Gastrocnemius medialis (tissue), 4 donors: Measurements from ENCODE around the gene IGF2BP1. TPM values are rescaled to one million over a fixed set of nuclear protein-coding genes. Genes with fewer than 3 reads are reported as not detected.

Experiments used
- ATAC-seq, 2 donors: fragments of 150-250 bp; one replicate each; pipeline ENCODE4 v1.9.1; 2016
- DNase-seq, 2 donors: peaks; one replicate each; pipeline ENCODE4 v3.0.0-alpha.2; 2019
- H3K27ac ChIP-seq, 4 donors: fragments of 200-600 bp; sonication (generic); 1 replicate in 1 of 4; 2 replicates in 3 of 4; pipeline ENCODE4 v1.5.1; 2016 to 2018; ENCODE audit warnings: mild to moderate bottlenecking in 2 of 4, moderate library complexity in 1 of 4
- H3K27me3 ChIP-seq, 3 donors: fragments of 200-600 bp; sonication (generic) in 2 of 3; 1 replicate in 1 of 3; 2 replicates in 2 of 3; pipeline versions ENCODE4 v1.5.1 to v1.6.0; 2016 to 2019; ENCODE audit warnings: mild to moderate bottlenecking in 1 of 3, moderate library complexity in 1 of 3
- H3K36me3 ChIP-seq, 2 donors: fragments of 200-600 bp; sonication (generic) in 1 of 2; one replicate each; pipeline ENCODE4 v1.5.1; 2017 to 2018
- H3K4me1 ChIP-seq, 2 donors: fragments of 200-600 bp; sonication (generic) in 1 of 2; one replicate each; pipeline ENCODE4 v1.5.1; 2016 to 2017; ENCODE audit warnings: mild to moderate bottlenecking in 2 of 2
- H3K4me3 ChIP-seq, 4 donors: fragments of 200-600 bp; sonication (generic) in 3 of 4; 1 replicate in 1 of 4; 2 replicates in 3 of 4; pipeline ENCODE4 v1.5.1; 2016 to 2019; ENCODE audit warnings: mild to moderate bottlenecking in 2 of 4
- H3K9me3 ChIP-seq, 3 donors: fragments of 200-600 bp; sonication (generic) in 2 of 3; 1 replicate in 1 of 3; 2 replicates in 2 of 3; pipeline ENCODE4 v1.5.1; 2016 to 2019
- POLR2A ChIP-seq, 2 donors: fragments of 450-650 bp; IDR thresholded peaks; one replicate each; pipeline ENCODE4 v1.6.1; 2017; ENCODE audit warnings: antibody characterized with exemption in 2 of 2, mild to moderate bottlenecking in 2 of 2, moderate library complexity in 2 of 2
- in situ Hi-C, 4 donors: fragments of 200-750 bp; cut with MboI; loops; one replicate each; pipeline versions ENCODE4 v1.15.0 to v1.8.0; 2017; ENCODE audit warnings: low sequenced_read_pairs in 4 of 4
- intact Hi-C: fragments of 100-400 bp; cut with DNase I; formaldehyde crosslinking; loops from one replicate; pipeline ENCODE4 v1.15.1; 2023; ENCODE audit warnings: low total_unique reads
- total RNA-seq, 4 donors: library from RNA; depleted of rRNA; stranded (reverse); fragments of >200 nt; gene quantifications; one replicate each; pipeline versions ENCODE4 v1.1.0 to v1.2.3, GENCODE V29; 2016
- TF ChIP-seq, protein P1 (sequence below), 5 experiments: fragments of 450-650 bp in 3 of 5; fragments of 200-600 bp in 2 of 5; sonication (generic) in 2 of 5; IDR thresholded peaks in 4 of 5; conservative IDR thresholded peaks in 1 of 5; 1 replicate in 4 of 5; 2 replicates in 1 of 5; pipeline ENCODE4 v1.5.1; 2016 to 2019; ENCODE audit warnings: antibody characterized with exemption in 5 of 5, mild to moderate bottlenecking in 3 of 5, moderate library complexity in 3 of 5

Gene IGF2BP1
- total RNA-seq, 4 donors from 2014 or later: not detected

DNA sequence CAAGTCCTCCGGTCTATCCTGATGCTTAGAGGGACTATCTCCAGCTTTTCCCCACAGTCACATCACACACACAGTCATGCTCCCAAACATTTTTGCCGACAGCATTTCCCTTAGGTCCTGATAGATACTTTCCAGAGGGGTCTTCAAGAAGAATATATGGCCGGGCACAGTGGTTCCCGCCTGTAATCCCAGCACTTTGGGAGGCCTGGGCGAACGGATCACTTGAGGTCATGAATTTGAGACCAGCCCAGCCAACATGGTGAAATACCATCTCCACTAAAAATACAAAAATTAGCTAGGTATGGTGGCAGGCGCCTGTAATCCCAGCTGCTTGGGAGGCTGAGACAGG is 24.5 kb upstream of the IGF2BP1 start:
- H3K27me3 ChIP-seq: peaks cover 16 to 48% (median 33%) of the 10 kb centered on the region in 3 donors
- H3K4me3 ChIP-seq: no peak overlapping the region
- ATAC-seq (no peak), DNase-seq (no peak)
- H3K9me3 ChIP-seq: no peaks in the 10 kb centered on the region
- TF ChIP-seq, protein P1, sequence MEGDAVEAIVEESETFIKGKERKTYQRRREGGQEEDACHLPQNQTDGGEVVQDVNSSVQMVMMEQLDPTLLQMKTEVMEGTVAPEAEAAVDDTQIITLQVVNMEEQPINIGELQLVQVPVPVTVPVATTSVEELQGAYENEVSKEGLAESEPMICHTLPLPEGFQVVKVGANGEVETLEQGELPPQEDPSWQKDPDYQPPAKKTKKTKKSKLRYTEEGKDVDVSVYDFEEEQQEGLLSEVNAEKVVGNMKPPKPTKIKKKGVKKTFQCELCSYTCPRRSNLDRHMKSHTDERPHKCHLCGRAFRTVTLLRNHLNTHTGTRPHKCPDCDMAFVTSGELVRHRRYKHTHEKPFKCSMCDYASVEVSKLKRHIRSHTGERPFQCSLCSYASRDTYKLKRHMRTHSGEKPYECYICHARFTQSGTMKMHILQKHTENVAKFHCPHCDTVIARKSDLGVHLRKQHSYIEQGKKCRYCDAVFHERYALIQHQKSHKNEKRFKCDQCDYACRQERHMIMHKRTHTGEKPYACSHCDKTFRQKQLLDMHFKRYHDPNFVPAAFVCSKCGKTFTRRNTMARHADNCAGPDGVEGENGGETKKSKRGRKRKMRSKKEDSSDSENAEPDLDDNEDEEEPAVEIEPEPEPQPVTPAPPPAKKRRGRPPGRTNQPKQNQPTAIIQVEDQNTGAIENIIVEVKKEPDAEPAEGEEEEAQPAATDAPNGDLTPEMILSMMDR (IDR thresholded peaks at IDR 0.05 in 4 of 5, conservative IDR thresholded peaks at IDR 0.05 in 1 of 5): no peak
- no peak for TF ChIP-seq POLR2A (IDR thresholded peaks at IDR 0.05)
- intact Hi-C loops: no loop called here
- in situ Hi-C loops: loop anchor here in 1 of 4 donors (25.0 kb wide), 1 partner anchor 90 kb away; no protein-coding TSS in a partner anchor
- no peaks in the 10 kb centered on the region for H3K4me1 ChIP-seq
- no peaks in the 10 kb centered on the region for H3K36me3 ChIP-seq
- H3K27ac ChIP-seq: peak overlapping the region in 1 of 4 donors; percentile 52

DNA sequence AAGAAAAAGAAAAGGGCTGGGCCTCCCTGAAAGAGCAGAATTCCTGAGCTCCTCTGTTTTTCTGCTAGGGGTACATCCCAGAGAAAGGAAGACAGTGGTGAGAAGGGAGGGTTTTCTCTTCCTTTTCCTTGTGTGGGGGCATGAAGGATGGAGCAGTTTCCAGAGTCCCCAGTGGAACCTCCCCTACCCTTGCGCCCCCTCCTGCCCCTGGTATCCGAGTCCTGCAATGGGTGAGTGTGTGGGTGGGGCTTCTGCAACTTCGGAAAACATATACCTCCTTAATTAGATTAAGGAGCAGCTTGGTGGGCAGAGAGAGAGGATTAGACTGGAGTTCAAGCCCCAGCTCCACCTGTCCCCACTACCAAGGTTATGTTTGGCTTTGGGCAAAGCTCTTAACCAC is 23.4 kb upstream of the IGF2BP1 start:
- Histone ChIP-seq H3K27ac (no peak overlapping the region), H3K9me3 (no peaks in the 10 kb centered on the region), H3K4me3 (no peak overlapping the region), H3K36me3 (no peaks in the 10 kb centered on the region), H3K4me1 (no peaks in the 10 kb centered on the region), H3K27me3 (peaks cover 16 to 43% (median 30%) of the 10 kb centered on the region in 3 donors)
- ATAC-seq (no peak), DNase-seq (no peak)
- in situ Hi-C loops: loop anchor here in 1 of 4 donors (25.0 kb wide), 1 partner anchor 88 kb away; no protein-coding TSS in a partner anchor
- intact Hi-C loops: no loop called here
- TF ChIP-seq POLR2A (IDR thresholded peaks at IDR 0.05): no peak
- TF ChIP-seq, protein P1 (IDR thresholded peaks at IDR 0.05 in 4 of 5, conservative IDR thresholded peaks at IDR 0.05 in 1 of 5): no peak

DNA sequence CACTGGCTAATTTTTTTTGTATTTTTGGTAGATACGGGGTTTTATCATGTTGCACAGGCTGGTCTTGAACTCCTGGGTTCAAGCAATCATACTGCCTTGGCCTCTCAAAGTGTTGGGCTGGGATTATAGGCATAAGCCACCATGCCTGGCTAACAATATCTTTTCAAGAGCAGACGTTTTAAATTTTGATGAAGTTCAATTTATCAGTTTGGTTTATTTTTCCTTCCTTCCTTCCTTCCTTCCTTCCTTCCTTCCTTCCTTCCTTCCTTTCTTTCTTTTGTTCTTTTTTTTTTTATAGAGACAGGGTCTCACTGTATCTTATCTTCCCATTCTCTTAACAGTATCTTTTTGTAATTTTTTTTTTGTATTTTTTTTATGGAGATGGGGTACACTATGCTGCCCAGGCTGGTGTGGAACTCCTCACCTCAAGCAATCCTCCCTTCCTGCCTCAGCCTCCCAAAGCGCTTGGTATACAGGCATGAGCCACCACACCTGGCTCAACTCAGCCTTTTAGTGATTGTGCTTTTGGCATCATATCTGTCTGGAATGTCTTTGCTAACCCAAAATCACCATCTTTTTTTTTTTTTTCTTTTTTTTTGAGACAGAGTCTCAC is 15.2 kb upstream of the IGF2BP1 start:
- H3K27ac ChIP-seq: no peak overlapping the region
- H3K4me1 ChIP-seq: no peaks in the 10 kb centered on the region
- DNase-seq (no peak), ATAC-seq (no peak)
- in situ Hi-C loops (loop anchor here in 1 of 4 donors (25.0 kb wide), 1 partner anchor 245 kb away; the partner anchor contains the start of gene HOXB13), intact Hi-C loops (no loop called here)
- TF ChIP-seq, protein P1 (IDR thresholded peaks at IDR 0.05 in 4 of 5, conservative IDR thresholded peaks at IDR 0.05 in 1 of 5): no peak
- TF ChIP-seq POLR2A (IDR thresholded peaks at IDR 0.05): no peak
- no peak overlapping the region for H3K4me3 ChIP-seq
- H3K9me3 ChIP-seq: no peaks in the 10 kb centered on the region
- peaks cover 19 to 43% (median 34%) of the 10 kb centered on the region in 3 donors for H3K27me3 ChIP-seq
- H3K36me3 ChIP-seq: no peaks in the 10 kb centered on the region

DNA sequence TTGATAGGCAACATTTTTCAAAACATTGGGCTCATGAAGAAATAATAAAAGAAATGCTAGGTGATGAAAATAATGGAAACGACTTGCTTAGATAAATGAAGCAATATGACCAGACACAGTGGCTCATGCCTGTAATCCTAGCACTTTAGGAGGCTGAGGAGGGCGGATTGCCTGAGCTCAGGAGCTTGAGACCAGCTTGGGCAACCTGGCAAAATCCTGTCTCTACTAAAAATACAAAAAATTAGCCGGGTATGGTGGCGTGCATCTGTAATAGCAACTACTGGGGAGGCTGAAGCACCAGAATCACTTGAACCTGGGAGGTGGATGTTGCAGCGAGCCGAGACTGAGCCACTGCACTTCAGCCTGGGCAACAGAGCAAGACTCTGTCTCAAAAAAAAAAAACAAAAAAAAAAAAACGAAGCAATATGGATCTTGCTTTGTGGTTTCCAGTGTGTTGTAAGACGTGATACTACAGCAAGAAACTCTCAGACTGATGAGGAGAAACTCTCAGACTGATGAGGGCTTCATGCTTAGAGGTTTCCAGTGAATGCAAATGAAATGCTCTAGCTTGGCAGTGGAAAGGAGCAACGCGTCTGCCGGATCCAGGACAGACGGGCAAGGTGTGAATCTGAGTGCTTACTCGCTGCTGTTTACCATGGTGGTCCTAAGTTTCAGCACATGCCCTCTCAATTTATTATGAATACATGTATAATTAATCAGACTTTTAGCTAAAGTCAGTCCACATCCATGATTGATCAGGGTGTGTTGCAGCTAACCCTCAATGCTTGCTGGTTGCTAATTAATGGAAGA is 11.5 kb upstream of the IGF2BP1 start:
- ATAC-seq: no peak
- peaks cover 49 to 79% (median 56%) of the 10 kb centered on the region in 3 donors for H3K27me3 ChIP-seq

More for the DNA sequence above, 11.5 kb upstream of the IGF2BP1 start:
- intact Hi-C loops (no loop called here), in situ Hi-C loops (loop anchor here in 1 of 4 donors (25.0 kb wide), 1 partner anchor 248 kb away; the partner anchor contains the start of gene HOXB13)
- DNase-seq: no peak
- H3K4me1 ChIP-seq: no peaks in the 10 kb centered on the region
- H3K36me3 ChIP-seq: no peaks in the 10 kb centered on the region
- no peaks in the 10 kb centered on the region for H3K9me3 ChIP-seq
- H3K27ac ChIP-seq: no peak overlapping the region
- no peak overlapping the region for H3K4me3 ChIP-seq
- TF ChIP-seq, protein P1 (IDR thresholded peaks at IDR 0.05 in 4 of 5, conservative IDR thresholded peaks at IDR 0.05 in 1 of 5): no peak
- TF ChIP-seq POLR2A (IDR thresholded peaks at IDR 0.05): no peak
